ENCODE measurements around the gene MEAK7. TPM values are rescaled to one million over a fixed set of nuclear protein-coding genes. Genes with fewer than 3 reads are reported as not detected.

MEAK7 gene
- total and polyA plus RNA-seq, 5 donors from 2014 or later: 5.8 to 11.9 (median 7.9) TPM

DNA sequence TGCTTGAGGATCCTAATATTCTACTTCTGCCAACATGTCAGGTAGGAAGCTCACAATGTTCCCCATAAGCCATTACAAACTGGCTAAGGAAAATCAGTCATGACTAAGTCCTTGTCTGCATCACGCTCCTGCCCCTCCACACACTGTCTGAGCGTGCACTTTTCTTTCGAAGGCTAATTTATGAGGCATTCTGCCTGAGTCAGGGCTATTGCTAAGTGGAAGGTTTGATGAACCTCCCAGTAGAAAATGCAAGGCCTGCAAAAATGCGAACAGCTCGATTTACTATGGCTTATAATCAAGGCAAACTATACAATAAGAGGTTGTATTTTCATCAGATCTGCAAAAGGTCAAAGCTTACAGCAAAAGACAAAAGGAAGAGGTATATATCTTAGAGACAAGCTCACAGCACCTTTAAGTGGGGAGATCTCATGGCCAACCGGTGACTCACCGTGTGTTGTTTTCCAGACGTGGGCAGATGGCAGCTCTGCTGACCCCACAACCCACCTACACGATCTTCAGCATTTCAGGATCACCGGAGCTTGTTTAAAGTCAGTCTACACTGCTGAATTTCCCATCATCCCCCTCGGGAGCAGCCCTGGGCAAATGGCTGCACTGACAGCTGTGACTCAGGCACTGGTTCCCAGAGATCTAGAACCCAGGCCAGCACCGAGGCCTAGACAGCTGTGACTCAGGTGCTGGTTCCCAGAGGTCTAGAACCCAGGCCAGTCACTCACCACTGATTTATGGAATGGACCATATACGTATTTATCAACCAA is 26.1 kb downstream of the MEAK7 start:
- Mint-ChIP-seq H3K4me3 (peak overlapping the region in 1 of 4 donors; percentile 57), H3K36me3 (peaks cover 26% of the 10 kb centered on the region), H3K27ac (no peak overlapping the region), H3K27me3 (no peaks in the 10 kb centered on the region), H3K4me1 (peaks cover 0 to 3% (median 0%) of the 10 kb centered on the region in 4 donors), H3K9me3 (peaks cover 0 to 6% (median 1%) of the 10 kb centered on the region in 7 donors)
- DNase-seq (no peak), ATAC-seq (ENCODE audit: low read depth in 2 of 2) (no peak)
- Histone ChIP-seq H3K36me3 (ENCODE audit: control insufficient read depth, insufficient read depth, low read length) (peaks cover 12% of the 10 kb centered on the region), H3K27ac (ENCODE audit: insufficient read depth, low read length, poor library complexity, severe bottlenecking) (no peak overlapping the region), H3K4me1 (ENCODE audit: control insufficient read depth, insufficient read depth, low read length, poor library complexity, severe bottlenecking) (no peaks in the 10 kb centered on the region), H3K9me3 (ENCODE audit: control insufficient read depth in 2 of 2, low read length in 2 of 2) (no peaks in the 10 kb centered on the region), H3K4me3 (ENCODE audit: low read depth, low read length) (no peak overlapping the region), H3K27me3 (ENCODE audit: control insufficient read depth, insufficient read depth, low read length) (no peaks in the 10 kb centered on the region)

DNA sequence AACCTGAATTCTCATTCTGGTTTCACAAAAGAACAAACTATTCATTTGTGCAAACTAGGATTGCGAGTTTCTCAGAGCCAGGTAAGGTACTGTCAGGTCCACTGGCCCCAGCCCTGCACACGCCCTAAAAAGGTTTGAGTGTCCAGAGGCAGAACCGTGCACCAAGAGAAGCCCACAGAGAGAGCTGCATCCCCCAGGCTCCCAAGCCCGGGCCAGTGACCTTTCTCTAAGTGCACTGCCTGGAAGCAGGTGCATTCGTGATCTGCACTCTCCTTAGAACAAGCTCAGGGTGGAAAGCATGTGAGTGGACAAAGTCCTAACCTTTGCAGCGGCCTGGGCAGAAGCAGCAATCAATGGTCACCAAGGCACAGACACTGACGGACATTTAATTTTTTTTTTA is 26.8 kb downstream of the MEAK7 start:
- Mint-ChIP-seq H3K27me3 (no peaks in the 10 kb centered on the region), H3K36me3 (peaks cover 30% of the 10 kb centered on the region), H3K4me1 (peaks cover 0 to 3% (median 0%) of the 10 kb centered on the region in 4 donors), H3K4me3 (no peak overlapping the region), H3K9me3 (peaks cover 1 to 10% (median 2%) of the 10 kb centered on the region in 7 donors), H3K27ac (no peak overlapping the region)
- no peaks in the 10 kb centered on the region for H3K9me3 ChIP-seq (ENCODE audit: control insufficient read depth in 2 of 2, low read length in 2 of 2)
- H3K27me3 ChIP-seq (ENCODE audit: control insufficient read depth, insufficient read depth, low read length): no peaks in the 10 kb centered on the region
- no peak overlapping the region for H3K4me3 ChIP-seq (ENCODE audit: low read depth, low read length)
- H3K27ac ChIP-seq (ENCODE audit: insufficient read depth, low read length, poor library complexity, severe bottlenecking): no peak overlapping the region
- H3K4me1 ChIP-seq (ENCODE audit: control insufficient read depth, insufficient read depth, low read length, poor library complexity, severe bottlenecking): no peaks in the 10 kb centered on the region
- ATAC-seq (ENCODE audit: low read depth in 2 of 2) (no peak), DNase-seq (no peak)
- H3K36me3 ChIP-seq (ENCODE audit: control insufficient read depth, insufficient read depth, low read length): peaks cover 12% of the 10 kb centered on the region

- no peak overlapping the region for H3K4me3 Mint-ChIP-seq
- Histone ChIP-seq H3K27ac (ENCODE audit: insufficient read depth, low read length, poor library complexity, severe bottlenecking) (no peak overlapping the region), H3K4me1 (ENCODE audit: control insufficient read depth, insufficient read depth, low read length, poor library complexity, severe bottlenecking) (no peaks in the 10 kb centered on the region), H3K4me3 (ENCODE audit: low read depth, low read length) (no peak overlapping the region), H3K9me3 (ENCODE audit: control insufficient read depth in 2 of 2, low read length in 2 of 2) (peaks cover 0 to 3% of the 10 kb centered on the region in 2 experiments), H3K36me3 (ENCODE audit: control insufficient read depth, insufficient read depth, low read length) (peaks cover 12% of the 10 kb centered on the region), H3K27me3 (ENCODE audit: control insufficient read depth, insufficient read depth, low read length) (no peaks in the 10 kb centered on the region)
- H3K9me3 Mint-ChIP-seq: peaks cover 1 to 13% (median 4%) of the 10 kb centered on the region in 7 donors
- ATAC-seq (ENCODE audit: low read depth in 2 of 2): no peak
- H3K4me1 Mint-ChIP-seq: peaks cover 0 to 3% (median 0%) of the 10 kb centered on the region in 4 donors
- no peak overlapping the region for H3K27ac Mint-ChIP-seq
- H3K27me3 Mint-ChIP-seq: no peaks in the 10 kb centered on the region
- no peak for DNase-seq
- peaks cover 35% of the 10 kb centered on the region for H3K36me3 Mint-ChIP-seq
Measured at GRCh38 chr16:84476401-84476800, 28.1 kb downstream of the MEAK7 start.

DNA sequence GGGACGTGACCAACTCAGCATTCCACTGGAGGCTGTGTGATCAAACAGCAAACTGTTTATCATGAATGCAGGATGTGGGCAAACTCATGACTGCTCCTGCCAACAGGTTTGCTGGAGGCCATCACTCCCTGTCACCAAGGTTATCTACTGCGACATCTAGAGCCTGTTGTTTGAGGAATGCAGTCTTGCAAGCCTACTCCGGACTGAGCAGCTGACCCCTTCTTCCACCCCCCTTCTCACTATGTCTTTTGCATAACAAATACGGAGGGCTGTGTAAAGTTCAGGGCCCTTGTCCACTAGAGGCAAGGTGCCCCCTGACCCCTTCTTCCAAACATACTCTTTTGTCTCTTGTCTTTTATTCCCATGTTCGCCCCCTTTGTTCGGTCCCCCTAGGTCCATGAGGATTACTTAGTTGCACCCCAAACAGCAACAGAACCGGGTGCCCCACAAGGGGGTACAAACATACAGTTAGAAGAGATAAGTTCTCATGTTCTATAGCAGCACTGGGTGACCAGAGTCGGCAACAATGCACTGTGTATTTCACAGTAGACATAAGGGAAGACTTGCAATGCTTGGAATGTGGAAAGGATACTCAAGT is 28.7 kb downstream of the MEAK7 start:
- no peak overlapping the region for H3K4me3 ChIP-seq (ENCODE audit: low read depth, low read length)
- Mint-ChIP-seq H3K4me1 (peaks cover 0 to 3% (median 0%) of the 10 kb centered on the region in 4 donors), H3K4me3 (no peak overlapping the region), H3K9me3 (peaks cover 1 to 13% (median 4%) of the 10 kb centered on the region in 7 donors), H3K27ac (no peak overlapping the region), H3K27me3 (no peaks in the 10 kb centered on the region), H3K36me3 (peaks cover 35% of the 10 kb centered on the region)
- H3K9me3 ChIP-seq (ENCODE audit: control insufficient read depth in 2 of 2, low read length in 2 of 2): peaks cover 0 to 3% of the 10 kb centered on the region in 2 experiments
- ATAC-seq (ENCODE audit: low read depth in 2 of 2) (no peak), DNase-seq (no peak)
- no peak overlapping the region for H3K27ac ChIP-seq (ENCODE audit: insufficient read depth, low read length, poor library complexity, severe bottlenecking)
- H3K36me3 ChIP-seq (ENCODE audit: control insufficient read depth, insufficient read depth, low read length): peaks cover 7% of the 10 kb centered on the region
- H3K4me1 ChIP-seq (ENCODE audit: control insufficient read depth, insufficient read depth, low read length, poor library complexity, severe bottlenecking): no peaks in the 10 kb centered on the region
- H3K27me3 ChIP-seq (ENCODE audit: control insufficient read depth, insufficient read depth, low read length): no peaks in the 10 kb centered on the region

DNA sequence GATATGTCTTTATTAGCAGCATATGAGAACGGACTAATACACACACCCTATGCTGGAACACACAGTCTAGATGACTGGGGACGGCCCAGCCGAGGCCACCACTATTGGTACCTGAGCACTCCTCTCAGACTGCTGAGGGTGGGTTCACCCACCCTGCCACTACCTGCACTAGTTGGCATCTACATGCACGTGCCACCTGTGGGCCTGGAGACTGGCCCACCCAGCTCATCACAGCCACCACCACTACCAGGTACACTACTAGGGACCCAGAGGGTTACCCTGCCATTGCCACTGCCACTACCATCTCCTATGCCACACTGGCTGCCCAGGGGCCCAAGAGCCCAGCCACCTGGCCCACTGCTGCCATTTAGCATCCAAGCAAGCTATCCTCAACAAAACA is 32.5 kb downstream of the MEAK7 start:
- Mint-ChIP-seq H3K27me3 (no peaks in the 10 kb centered on the region), H3K27ac (no peak overlapping the region), H3K9me3 (peaks cover 1 to 15% (median 5%) of the 10 kb centered on the region in 7 donors), H3K36me3 (peaks cover 40% of the 10 kb centered on the region), H3K4me1 (peaks cover 0 to 3% (median 0%) of the 10 kb centered on the region in 4 donors), H3K4me3 (no peak overlapping the region)
- peaks cover 0 to 11% of the 10 kb centered on the region in 2 experiments for H3K9me3 ChIP-seq (ENCODE audit: control insufficient read depth in 2 of 2, low read length in 2 of 2)
- H3K27me3 ChIP-seq (ENCODE audit: control insufficient read depth, insufficient read depth, low read length): no peaks in the 10 kb centered on the region
- no peak for DNase-seq
- no peaks in the 10 kb centered on the region for H3K4me1 ChIP-seq (ENCODE audit: control insufficient read depth, insufficient read depth, low read length, poor library complexity, severe bottlenecking)
- no peak for ATAC-seq (ENCODE audit: low read depth in 2 of 2)
- H3K4me3 ChIP-seq (ENCODE audit: low read depth, low read length): no peak overlapping the region
- H3K36me3 ChIP-seq (ENCODE audit: control insufficient read depth, insufficient read depth, low read length): peaks cover 6% of the 10 kb centered on the region
- H3K27ac ChIP-seq (ENCODE audit: insufficient read depth, low read length, poor library complexity, severe bottlenecking): no peak overlapping the region

DNA sequence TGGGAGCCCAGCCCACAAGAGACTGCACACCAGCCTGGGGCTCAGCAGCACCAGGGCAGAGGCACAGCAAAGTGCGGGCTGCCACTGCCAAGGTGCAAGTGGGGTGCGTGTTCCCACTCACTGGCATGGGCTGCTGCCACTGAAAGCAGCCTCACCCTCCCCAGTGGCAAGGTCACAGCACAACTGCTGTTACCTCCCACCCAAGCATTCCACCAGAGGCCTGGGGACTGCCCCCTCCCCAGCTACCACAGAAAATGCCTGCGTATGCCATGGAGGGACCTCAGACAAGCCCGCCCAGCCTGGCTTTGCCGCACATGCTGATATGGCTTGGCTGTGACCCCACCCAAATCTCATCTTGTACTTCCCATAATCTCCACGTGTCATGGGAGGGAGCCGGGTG is 33.1 kb downstream of the MEAK7 start:
- DNase-seq (no peak), ATAC-seq (ENCODE audit: low read depth in 2 of 2) (no peak)
- peaks cover 0 to 5% (median 1%) of the 10 kb centered on the region in 4 donors for H3K4me1 Mint-ChIP-seq
- Histone ChIP-seq H3K27ac (ENCODE audit: insufficient read depth, low read length, poor library complexity, severe bottlenecking) (no peak overlapping the region), H3K9me3 (ENCODE audit: control insufficient read depth in 2 of 2, low read length in 2 of 2) (peaks cover 4 to 17% of the 10 kb centered on the region in 2 experiments), H3K4me3 (ENCODE audit: low read depth, low read length) (no peak overlapping the region), H3K36me3 (ENCODE audit: control insufficient read depth, insufficient read depth, low read length) (peaks cover 10% of the 10 kb centered on the region), H3K4me1 (ENCODE audit: control insufficient read depth, insufficient read depth, low read length, poor library complexity, severe bottlenecking) (no peaks in the 10 kb centered on the region), H3K27me3 (ENCODE audit: control insufficient read depth, insufficient read depth, low read length) (no peaks in the 10 kb centered on the region)
- no peaks in the 10 kb centered on the region for H3K27me3 Mint-ChIP-seq
- no peak overlapping the region for H3K4me3 Mint-ChIP-seq
- H3K27ac Mint-ChIP-seq: no peak overlapping the region
- peaks cover 1 to 19% (median 7%) of the 10 kb centered on the region in 7 donors for H3K9me3 Mint-ChIP-seq
- H3K36me3 Mint-ChIP-seq: peaks cover 47% of the 10 kb centered on the region

DNA sequence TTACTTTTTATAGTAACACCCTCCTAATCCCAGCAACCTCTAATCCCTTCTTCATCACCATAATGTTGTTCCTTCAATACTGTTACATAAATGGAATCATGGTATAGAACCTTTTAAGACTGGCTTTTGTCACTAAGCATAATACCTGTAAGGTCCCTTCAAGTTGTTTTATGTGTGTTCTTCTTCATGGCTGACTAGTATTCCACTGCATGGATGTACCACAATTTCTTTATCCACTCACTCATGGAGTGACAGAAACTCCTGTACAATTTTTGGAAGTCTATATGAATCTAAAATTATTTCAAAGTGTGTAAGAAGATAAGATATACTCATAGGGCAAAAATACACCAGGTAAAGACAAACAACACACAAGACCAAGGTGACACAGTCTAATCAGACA is 36.8 kb downstream of the MEAK7 start:
- Mint-ChIP-seq H3K4me3 (no peak overlapping the region), H3K4me1 (peaks cover 0 to 6% (median 3%) of the 10 kb centered on the region in 4 donors), H3K9me3 (peaks cover 0 to 20% (median 6%) of the 10 kb centered on the region in 7 donors), H3K27me3 (no peaks in the 10 kb centered on the region), H3K27ac (no peak overlapping the region), H3K36me3 (peaks cover 39% of the 10 kb centered on the region)
- no peak for ATAC-seq (ENCODE audit: low read depth in 2 of 2)
- H3K4me1 ChIP-seq (ENCODE audit: control insufficient read depth, insufficient read depth, low read length, poor library complexity, severe bottlenecking): no peaks in the 10 kb centered on the region
- H3K4me3 ChIP-seq (ENCODE audit: low read depth, low read length): no peak overlapping the region
- no peak overlapping the region for H3K27ac ChIP-seq (ENCODE audit: insufficient read depth, low read length, poor library complexity, severe bottlenecking)
- no peaks in the 10 kb centered on the region for H3K27me3 ChIP-seq (ENCODE audit: control insufficient read depth, insufficient read depth, low read length)
- H3K9me3 ChIP-seq (ENCODE audit: control insufficient read depth in 2 of 2, low read length in 2 of 2): peaks cover 4 to 17% of the 10 kb centered on the region in 2 experiments
- H3K36me3 ChIP-seq (ENCODE audit: control insufficient read depth, insufficient read depth, low read length): peaks cover 13% of the 10 kb centered on the region
- no peak for DNase-seq
